GM12878 (cell line): ENCODE measurements around the gene CA14. TPM values are rescaled to one million over a fixed set of nuclear protein-coding genes. Genes with fewer than 3 reads are reported as not detected.
A peak's percentile ranks its signal among the peaks of the same experiment; 100 is the strongest.
"Not testable (repeated sequence)": the region's sequence is repeated elsewhere in the genome, so short reads cannot be mapped to it uniquely, and the experiment has no call there.

ENCODE experiments used
- ATAC-seq: fragments of 200-7000 bp; cut with Tn5 transposase; 3 replicates; pipeline ENCODE4 v1.9.1; 2020; ENCODE audit warnings: mild to moderate bottlenecking, moderate library complexity
- BruUV-seq: library from RNA; stranded (reverse); fragments of 400-500 nt; replicated peaks from 2 replicates; lab custom pipeline; 2021; lab: Mats Ljungman, UMichigan
- CTCF ChIA-PET: fragments of 300-600 bp; sonication (Branson Sonifier 250); formaldehyde crosslinking; extraction: SDS; loops from one replicate; lab custom pipeline; 2021; ENCODE audit warnings: inconsistent platforms; lab: Yijun Ruan, JAX
- POLR2A ChIA-PET: fragments of 350-600 bp; formaldehyde crosslinking; extraction: SDS; loops from one replicate; lab custom pipeline; 2021; ENCODE audit warnings: inconsistent platforms; lab: Charles Lee
- RAD21 ChIA-PET: fragments of 300-600 bp; sonication (Branson Sonifier 250); formaldehyde crosslinking; loops from one replicate; lab custom pipeline; 2023; ENCODE audit warnings: antibody characterized with exemption; ENCODE audit not compliant: unreplicated experiment; lab: Charles Lee
- SMC1A ChIA-PET: fragments of 300-600 bp; sonication (Branson Sonifier 250); formaldehyde crosslinking; loops from one replicate; lab custom pipeline; 2023; ENCODE audit not compliant: unreplicated experiment, uncharacterized antibody; lab: Charles Lee
- DNase-seq: peaks from one replicate; pipeline ENCODE4 v3.0.0-alpha.2; 2011; ENCODE audit warnings: low read depth, low spot score
- FAIRE-seq: peaks from 3 replicates; lab custom pipeline; 2011; peaks lifted over from hg19 to GRCh38; lab: Jason Lieb, UNC
- H2AFZ ChIP-seq: 2 replicates; pipeline ENCODE4 v1.6.0; 2011; ENCODE audit warnings: low read depth, low read length, control low read depth; ENCODE audit not compliant: control insufficient read depth
- H3K27ac ChIP-seq: 2 replicates; pipeline ENCODE4 v1.5.1; 2011; ENCODE audit warnings: control low read depth; ENCODE audit not compliant: control insufficient read depth, insufficient read depth
- H3K27me3 ChIP-seq, 2 experiments: replicated peaks in 1 of 2; 2 replicates each; pipeline versions ENCODE4 v1.6.0 to v1.6.1; 2011; ENCODE audit warnings: low read length in 1 of 2; ENCODE audit not compliant: control insufficient read depth in 2 of 2, insufficient read depth in 2 of 2
- H3K36me3 ChIP-seq, 2 experiments: 2 replicates each; pipeline ENCODE4 v1.5.1; 2011; ENCODE audit warnings: low read length in 1 of 2; ENCODE audit not compliant: control insufficient read depth in 2 of 2, insufficient read depth in 2 of 2
- H3K4me1 ChIP-seq: 2 replicates; pipeline ENCODE4 v1.6.1; 2011; ENCODE audit warnings: mild to moderate bottlenecking, low read length, moderate library complexity, mixed read lengths; ENCODE audit not compliant: control insufficient read depth, insufficient read depth
- H3K4me2 ChIP-seq: 2 replicates; pipeline ENCODE4 v1.6.0; 2011; ENCODE audit warnings: control low read depth; ENCODE audit not compliant: control insufficient read depth, insufficient read depth
- H3K4me3 ChIP-seq: fragments of 200-600 bp; sonication (generic); 2 replicates; pipeline ENCODE4 v1.5.1; 2016
- H3K79me2 ChIP-seq: 2 replicates; pipeline ENCODE4 v1.6.0; 2011; ENCODE audit warnings: low read length; ENCODE audit not compliant: control insufficient read depth, insufficient read depth
- H3K9ac ChIP-seq: 2 replicates; pipeline ENCODE4 v1.8.0; 2011; ENCODE audit warnings: low read length, control low read depth, mixed read lengths; ENCODE audit not compliant: control insufficient read depth, insufficient read depth
- H3K9me3 ChIP-seq: replicated peaks from 3 replicates; pipeline ENCODE4 v1.5.1; 2011; ENCODE audit warnings: mild to moderate bottlenecking, low read length; ENCODE audit not compliant: control insufficient read depth, insufficient read depth
- H4K20me1 ChIP-seq: 2 replicates; pipeline ENCODE4 v1.6.0; 2011; ENCODE audit not compliant: control insufficient read depth, insufficient read depth
- BHLHE40 ChIP-seq, 2 experiments: fragments of 450-650 bp in 1 of 2; IDR thresholded peaks; 2 replicates each; pipeline ENCODE4 v1.6.1; 2011 to 2017; ENCODE audit warnings: low read depth in 2 of 2, borderline replicate concordance in 1 of 2, improper control_type of control experiment in 1 of 2, low read length in 1 of 2, mild to moderate bottlenecking in 1 of 2
- DPF2 ChIP-seq: fragments of 450-650 bp; IDR thresholded peaks from 2 replicates; pipeline ENCODE4 v1.6.1; 2017; ENCODE audit warnings: mild to moderate bottlenecking
- EGR1 ChIP-seq, 2 experiments: IDR thresholded peaks; 1 replicate in 1 of 2; 2 replicates in 1 of 2; pipeline ENCODE4 v1.6.1; 2011 to 2012; ENCODE audit warnings: low read depth in 2 of 2, low read length in 2 of 2, borderline replicate concordance in 1 of 2, mild to moderate bottlenecking in 1 of 2, moderate library complexity in 1 of 2
- ZNF384 ChIP-seq: IDR thresholded peaks from 2 replicates; pipeline ENCODE4 v1.6.1; 2012; ENCODE audit warnings: low read depth, mild to moderate bottlenecking, low read length, improper control_type of control experiment, borderline replicate concordance
- WGBS: methylation state at CpG from one replicate; pipeline ENCODE4 v1.1.6; 2016; ENCODE audit warnings: low lambda C conversion rate; ENCODE audit not compliant: insufficient replicate concordance, insufficient coverage; ENCODE audit errors: missing lambda C conversion rate; 5-methylcytosine and 5-hydroxymethylcytosine counted together
- in situ Hi-C: fragments of 300-500 bp; cut with MboI; formaldehyde crosslinking; loops from 9 replicates; pipeline ENCODE4 v1.14.3; 2018; ENCODE audit warnings: mixed read lengths
- intact Hi-C: fragments of 100-400 bp; cut with micrococcal nuclease; formaldehyde crosslinking; loops from one replicate; pipeline ENCODE4 v1.14.2; 2022; ENCODE audit not compliant: unreplicated experiment
- polyA plus RNA-seq, 11 experiments: library from polyadenylated mRNA; depleted of rRNA in 4 of 11; unstranded in 6 of 11; stranded (reverse) in 5 of 11; fragments of >200 nt; fragmentation: Nextera tagmentation in 4 of 11; fragmentation: Illumina TruSeq in 1 of 11; extraction: Ambion mirVana in 4 of 11; extraction: Trizol in 1 of 11; gene quantifications; 1 replicate in 1 of 11; 2 replicates in 10 of 11; pipeline versions ENCODE4 v1.2.1 to v1.2.3, GENCODE V29; 2011 to 2016; ENCODE audit warnings: inconsistent platforms in 2 of 11, missing spikeins in 2 of 11, low read depth in 1 of 11
- total RNA-seq, 4 experiments: library from RNA; depleted of rRNA in 3 of 4; stranded (reverse); fragments of >200 nt in 3 of 4; fragmentation: Illumina TruSeq in 1 of 4; extraction: Trizol in 1 of 4; gene quantifications; 2 replicates each; pipeline versions ENCODE4 v1.2.1 to v1.2.3, GENCODE V29; 2013 to 2021
- TF ChIP-seq, protein P1 (sequence below): fragments of 450-650 bp; conservative IDR thresholded peaks from 2 replicates; pipeline ENCODE4 v1.6.1; 2017; ENCODE audit warnings: mild to moderate bottlenecking, moderate library complexity

The CA14 gene
- total and polyA plus RNA-seq, 10 of the 15 experiments (the other 5 are each of a cell fraction or from before 2014, with no cell fraction given): 0.11 to 0.35 (median 0.29) TPM; not detected in 6

- ATAC-seq, H3K36me3 ChIP-seq, H2AFZ ChIP-seq, H3K27me3 ChIP-seq, H4K20me1 ChIP-seq, DNase-seq, H3K9me3 ChIP-seq, FAIRE-seq, H3K4me1 ChIP-seq, in situ Hi-C loops, BruUV-seq: not testable (repeated sequence)
- intact Hi-C loops: loop anchor here (10.0 kb wide), 1 partner anchor 132 kb away; the partner anchor contains the start of gene RPRD2
- POLR2A ChIA-PET: interaction anchor here (0.5 to 2.4 kb wide), 12 partner anchors 10 to 773 kb away, joined by 3 to 8 read pairs (median 4); partner anchors contain the start of gene VPS45
- 36% methylated on average over 10 of the region's 10 CpGs for WGBS
- Histone ChIP-seq H3K4me2 (peak overlapping the region; percentile 56), H3K4me3 (peak overlapping the region; percentile 87; the same call in 1 of the 2 replicates), H3K9ac (peak overlapping the region; percentile 100), H3K27ac (peak overlapping the region; percentile 99), H3K79me2 (peaks cover 57% of the 10 kb centered on the region)
- RAD21 ChIA-PET: interaction anchor here (0.7 to 1.6 kb wide), 6 partner anchors 43 to 328 kb away, joined by 3 to 4 read pairs (median 3); no protein-coding TSS in a partner anchor
- SMC1A ChIA-PET: interaction anchor here (0.7 to 1.8 kb wide), 9 partner anchors 10 to 235 kb away, joined by 3 to 11 read pairs (median 3); partner anchors contain the start of gene C1orf54
- CTCF ChIA-PET: interaction anchor here (0.6 to 1.9 kb wide), 10 partner anchors 8 to 1488 kb away, joined by 3 to 7 read pairs (median 4); partner anchors contain the start of genes RIIAD1 and VPS45
Observed at GRCh38 chr1:150232921-150233320, 24.7 kb upstream of the CA14 start.

DNA sequence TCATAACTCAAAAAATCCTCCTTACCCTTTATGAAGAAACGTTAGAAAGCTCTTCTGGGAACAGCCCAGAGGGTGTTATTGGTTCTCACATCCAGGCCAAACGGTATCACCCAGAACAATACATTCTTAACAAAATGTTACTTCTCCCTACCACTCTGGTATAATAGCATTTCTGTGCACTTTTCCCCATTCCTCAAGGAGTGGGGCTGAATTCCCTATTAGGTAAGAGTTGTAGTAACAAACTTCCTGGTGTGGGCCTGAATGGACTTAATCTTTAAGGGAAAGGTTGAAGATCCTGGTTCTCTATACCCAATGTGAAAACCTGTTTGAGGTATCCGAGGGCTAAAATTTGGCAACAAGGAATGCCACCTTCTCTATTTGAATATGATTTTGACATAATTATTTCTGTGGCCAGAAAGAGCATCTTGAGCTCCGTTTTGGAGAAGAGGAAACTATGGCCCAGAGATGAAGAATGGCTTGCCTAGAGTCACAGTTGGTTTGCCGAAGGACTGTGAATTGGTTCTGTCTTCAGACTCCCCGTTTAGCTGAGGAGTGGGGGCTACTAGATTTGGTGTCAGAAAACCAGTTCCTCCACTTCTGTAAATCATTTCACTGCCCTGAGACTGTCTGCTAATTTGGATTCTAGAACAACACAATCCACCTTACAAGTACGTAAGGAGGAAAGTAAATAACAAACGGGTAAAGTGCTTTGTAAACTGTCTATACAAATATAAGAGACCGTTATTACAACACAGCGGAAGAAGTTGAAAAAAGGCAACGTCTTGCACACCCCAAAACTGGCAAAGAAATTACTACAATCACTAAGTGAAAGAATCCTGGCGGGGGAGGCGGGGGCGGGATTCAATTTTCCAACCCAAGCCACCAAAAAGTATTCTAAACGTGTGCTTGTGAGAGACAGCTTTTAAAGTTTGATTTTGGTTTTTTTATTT lies 23.9 kb upstream of the CA14 start:
- H3K9ac ChIP-seq: peak overlapping the region; percentile 100
- SMC1A ChIA-PET: interaction anchor here (0.9 to 1.8 kb wide), 9 partner anchors 11 to 167 kb away, joined by 3 to 11 read pairs (median 4); partner anchors contain the start of genes C1orf54 and VPS45
- intact Hi-C loops (loop anchor here (10.0 kb wide), 1 partner anchor 131 kb away; the partner anchor contains the start of gene RPRD2), in situ Hi-C loops (no loop called here)
- no peaks in the 10 kb centered on the region for H4K20me1 ChIP-seq
- H3K27me3 ChIP-seq: no peaks in the 10 kb centered on the region
- H3K36me3 ChIP-seq: peaks cover 0 to 9% of the 10 kb centered on the region in 2 experiments; a peak in 1 of 4 replicates
- peak overlapping the region; percentile 99 for H3K27ac ChIP-seq
- peaks cover 57% of the 10 kb centered on the region for H3K79me2 ChIP-seq
- peak overlapping the region; percentile 87 for H3K4me3 ChIP-seq
- POLR2A ChIA-PET: interaction anchor here (0.5 to 2.4 kb wide), 22 partner anchors 9 to 772 kb away, joined by 3 to 11 read pairs (median 4); partner anchors contain the start of gene VPS45
- DNase-seq: no peak
- H3K4me2 ChIP-seq: peak overlapping the region; percentile 56
- BruUV-seq: no TSS peak
- H2AFZ ChIP-seq: no peak overlapping the region
- under 1% methylated on average over 15 of the region's 15 CpGs for WGBS
- RAD21 ChIA-PET: interaction anchor here (0.7 to 1.6 kb wide), 11 partner anchors 9 to 327 kb away, joined by 3 to 6 read pairs (median 4); partner anchors contain the start of gene VPS45
- H3K4me1 ChIP-seq: no peaks in the 10 kb centered on the region
- peak; percentile 1 for ATAC-seq
- CTCF ChIA-PET: interaction anchor here (0.6 to 1.9 kb wide), 10 partner anchors 9 to 1488 kb away, joined by 3 to 7 read pairs (median 4); partner anchors contain the start of genes RIIAD1 and VPS45
- no peak for FAIRE-seq
- H3K9me3 ChIP-seq: no peaks in the 10 kb centered on the region
- TF ChIP-seq ZNF384 (no peak), DPF2 (0 out of 2 replicates have a peak, but pooled peaks have one; percentile 11), EGR1 (IDR thresholded peaks at IDR 0.05; ENCODE audit: borderline replicate concordance in 1 of 2, low read depth in 2 of 2, low read length in 2 of 2) (peak in 1 of 2 experiments; percentile 93; a peak in 2 of 3 replicates), BHLHE40 (IDR thresholded peaks at IDR 0.05; ENCODE audit: borderline replicate concordance in 1 of 2, low read depth in 2 of 2, low read length in 1 of 2) (0 out of 4 replicates have a peak, but pooled peaks of 1 of the 2 experiments have one; percentile 14)
- TF ChIP-seq, protein P1, sequence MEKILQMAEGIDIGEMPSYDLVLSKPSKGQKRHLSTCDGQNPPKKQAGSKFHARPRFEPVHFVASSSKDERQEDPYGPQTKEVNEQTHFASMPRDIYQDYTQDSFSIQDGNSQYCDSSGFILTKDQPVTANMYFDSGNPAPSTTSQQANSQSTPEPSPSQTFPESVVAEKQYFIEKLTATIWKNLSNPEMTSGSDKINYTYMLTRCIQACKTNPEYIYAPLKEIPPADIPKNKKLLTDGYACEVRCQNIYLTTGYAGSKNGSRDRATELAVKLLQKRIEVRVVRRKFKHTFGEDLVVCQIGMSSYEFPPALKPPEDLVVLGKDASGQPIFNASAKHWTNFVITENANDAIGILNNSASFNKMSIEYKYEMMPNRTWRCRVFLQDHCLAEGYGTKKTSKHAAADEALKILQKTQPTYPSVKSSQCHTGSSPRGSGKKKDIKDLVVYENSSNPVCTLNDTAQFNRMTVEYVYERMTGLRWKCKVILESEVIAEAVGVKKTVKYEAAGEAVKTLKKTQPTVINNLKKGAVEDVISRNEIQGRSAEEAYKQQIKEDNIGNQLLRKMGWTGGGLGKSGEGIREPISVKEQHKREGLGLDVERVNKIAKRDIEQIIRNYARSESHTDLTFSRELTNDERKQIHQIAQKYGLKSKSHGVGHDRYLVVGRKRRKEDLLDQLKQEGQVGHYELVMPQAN: 0 out of 2 replicates have a peak, but pooled peaks have one; percentile 19
